ENCODE measurements around the gene FAM114A1. TPM values are rescaled to one million over a fixed set of nuclear protein-coding genes. Genes with fewer than 3 reads are reported as not detected.

The FAM114A1 gene
- total and polyA plus RNA-seq, 4 donors = 22.1 to 108 (median 53.9) TPM

- no peaks in the 10 kb centered on the region for H3K36me3 ChIP-seq (ENCODE audit: control insufficient read depth in 4 of 4, insufficient read depth in 3 of 4, low read depth in 1 of 4, low read length in 3 of 4)
- no peak overlapping the region for H3K4me3 ChIP-seq (ENCODE audit: low read depth in 1 of 3, low read length in 3 of 3)
- peak overlapping the region in 1 of 2 donors; percentile 1 for H3K27ac ChIP-seq (ENCODE audit: low read depth in 1 of 2, low read length in 2 of 2)
- no peaks in the 10 kb centered on the region for H3K9me3 ChIP-seq (ENCODE audit: control insufficient read depth in 4 of 4, low read length in 3 of 4)
- TF ChIP-seq SP1 (IDR thresholded peaks at IDR 0.05) (no peak), RXRA (IDR thresholded peaks at IDR 0.05) (no peak), FOXA1 (IDR thresholded peaks at IDR 0.05) (no peak), FOXA2 (IDR thresholded peaks at IDR 0.05) (no peak), EGR1 (IDR thresholded peaks at IDR 0.05; ENCODE audit: low read depth in 2 of 2) (no peak), TAF1 (conservative IDR thresholded peaks at IDR 0.05) (no peak), HNF4A (conservative IDR thresholded peaks at IDR 0.05) (no peak), GABPA (IDR thresholded peaks at IDR 0.05 in 1 of 2, conservative IDR thresholded peaks at IDR 0.05 in 1 of 2) (no peak), YY1 (IDR thresholded peaks at IDR 0.05) (no peak), HNF4G (IDR thresholded peaks at IDR 0.05) (no peak), ATF3 (IDR thresholded peaks at IDR 0.05) (no peak), JUND (IDR thresholded peaks at IDR 0.05) (no peak), NR2F2 (IDR thresholded peaks at IDR 0.05) (no peak), CTCF (IDR thresholded peaks at IDR 0.05; ENCODE audit: low read depth, low read length, missing input control) (no peak), RAD21 (IDR thresholded peaks at IDR 0.05) (no peak)
- TF ChIP-seq, protein P1, sequence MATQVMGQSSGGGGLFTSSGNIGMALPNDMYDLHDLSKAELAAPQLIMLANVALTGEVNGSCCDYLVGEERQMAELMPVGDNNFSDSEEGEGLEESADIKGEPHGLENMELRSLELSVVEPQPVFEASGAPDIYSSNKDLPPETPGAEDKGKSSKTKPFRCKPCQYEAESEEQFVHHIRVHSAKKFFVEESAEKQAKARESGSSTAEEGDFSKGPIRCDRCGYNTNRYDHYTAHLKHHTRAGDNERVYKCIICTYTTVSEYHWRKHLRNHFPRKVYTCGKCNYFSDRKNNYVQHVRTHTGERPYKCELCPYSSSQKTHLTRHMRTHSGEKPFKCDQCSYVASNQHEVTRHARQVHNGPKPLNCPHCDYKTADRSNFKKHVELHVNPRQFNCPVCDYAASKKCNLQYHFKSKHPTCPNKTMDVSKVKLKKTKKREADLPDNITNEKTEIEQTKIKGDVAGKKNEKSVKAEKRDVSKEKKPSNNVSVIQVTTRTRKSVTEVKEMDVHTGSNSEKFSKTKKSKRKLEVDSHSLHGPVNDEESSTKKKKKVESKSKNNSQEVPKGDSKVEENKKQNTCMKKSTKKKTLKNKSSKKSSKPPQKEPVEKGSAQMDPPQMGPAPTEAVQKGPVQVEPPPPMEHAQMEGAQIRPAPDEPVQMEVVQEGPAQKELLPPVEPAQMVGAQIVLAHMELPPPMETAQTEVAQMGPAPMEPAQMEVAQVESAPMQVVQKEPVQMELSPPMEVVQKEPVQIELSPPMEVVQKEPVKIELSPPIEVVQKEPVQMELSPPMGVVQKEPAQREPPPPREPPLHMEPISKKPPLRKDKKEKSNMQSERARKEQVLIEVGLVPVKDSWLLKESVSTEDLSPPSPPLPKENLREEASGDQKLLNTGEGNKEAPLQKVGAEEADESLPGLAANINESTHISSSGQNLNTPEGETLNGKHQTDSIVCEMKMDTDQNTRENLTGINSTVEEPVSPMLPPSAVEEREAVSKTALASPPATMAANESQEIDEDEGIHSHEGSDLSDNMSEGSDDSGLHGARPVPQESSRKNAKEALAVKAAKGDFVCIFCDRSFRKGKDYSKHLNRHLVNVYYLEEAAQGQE (IDR thresholded peaks at IDR 0.05) = no peak
- TF ChIP-seq, protein P2, sequence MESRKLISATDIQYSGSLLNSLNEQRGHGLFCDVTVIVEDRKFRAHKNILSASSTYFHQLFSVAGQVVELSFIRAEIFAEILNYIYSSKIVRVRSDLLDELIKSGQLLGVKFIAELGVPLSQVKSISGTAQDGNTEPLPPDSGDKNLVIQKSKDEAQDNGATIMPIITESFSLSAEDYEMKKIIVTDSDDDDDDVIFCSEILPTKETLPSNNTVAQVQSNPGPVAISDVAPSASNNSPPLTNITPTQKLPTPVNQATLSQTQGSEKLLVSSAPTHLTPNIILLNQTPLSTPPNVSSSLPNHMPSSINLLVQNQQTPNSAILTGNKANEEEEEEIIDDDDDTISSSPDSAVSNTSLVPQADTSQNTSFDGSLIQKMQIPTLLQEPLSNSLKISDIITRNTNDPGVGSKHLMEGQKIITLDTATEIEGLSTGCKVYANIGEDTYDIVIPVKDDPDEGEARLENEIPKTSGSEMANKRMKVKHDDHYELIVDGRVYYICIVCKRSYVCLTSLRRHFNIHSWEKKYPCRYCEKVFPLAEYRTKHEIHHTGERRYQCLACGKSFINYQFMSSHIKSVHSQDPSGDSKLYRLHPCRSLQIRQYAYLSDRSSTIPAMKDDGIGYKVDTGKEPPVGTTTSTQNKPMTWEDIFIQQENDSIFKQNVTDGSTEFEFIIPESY (IDR thresholded peaks at IDR 0.05) = no peak
- TF ChIP-seq, protein P3, sequence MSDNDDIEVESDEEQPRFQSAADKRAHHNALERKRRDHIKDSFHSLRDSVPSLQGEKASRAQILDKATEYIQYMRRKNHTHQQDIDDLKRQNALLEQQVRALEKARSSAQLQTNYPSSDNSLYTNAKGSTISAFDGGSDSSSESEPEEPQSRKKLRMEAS (IDR thresholded peaks at IDR 0.05) = no peak
- no peak for DNase-seq (ENCODE audit: low spot score)
- 56% methylated on average over 1 of the region's 1 CpG for WGBS
- peaks cover 4 to 35% (median 26%) of the 10 kb centered on the region in 4 donors for H3K4me1 ChIP-seq (ENCODE audit: control insufficient read depth in 4 of 4, insufficient read depth in 4 of 4, low read length in 3 of 4)
- H3K27me3 ChIP-seq (ENCODE audit: control insufficient read depth in 4 of 4, insufficient read depth in 4 of 4, low read length in 3 of 4) = no peaks in the 10 kb centered on the region
- H3K9ac ChIP-seq (ENCODE audit: low read depth in 1 of 2, low read length in 2 of 2) = no peak overlapping the region
These were observed 84.4 kb downstream of the FAM114A1 start for GRCh38 chr4:38952017-38952416.

Data from liver (tissue), 9 donors.